Subcutaneous adipose tissue (tissue), 4 donors: ENCODE results near the gene FIBP. TPM values are rescaled to one million over a fixed set of nuclear protein-coding genes. Genes with fewer than 3 reads are reported as not detected.

Source experiments
- CTCF ChIP-seq: fragments of 450-650 bp; IDR thresholded peaks from one replicate; pipeline ENCODE4 v1.5.1; 2016; ENCODE audit warnings: low read depth, mild to moderate bottlenecking, control low read depth, antibody characterized with exemption, moderate library complexity
- total RNA-seq, 4 donors: library from RNA; depleted of rRNA; stranded (reverse); fragments of >200 nt; gene quantifications; one replicate each; pipeline ENCODE4 v1.1.0, GENCODE V29; 2016

The FIBP gene
- total RNA-seq, 4 donors from 2014 or later = 43.8 to 64.2 (median 51.9) TPM

GRCh38 chr11:65894034-65894591 lies 5.8 kb upstream of the FIBP start:
- TF ChIP-seq CTCF = no peak

- no peak for TF ChIP-seq CTCF
Observed at GRCh38 chr11:65892661-65893317, 4.5 kb upstream of the FIBP start.

GRCh38 chr11:65891219-65892136 lies 3.2 kb upstream of the FIBP start:
- TF ChIP-seq CTCF = no peak

- no peak for TF ChIP-seq CTCF
Observed at GRCh38 chr11:65890324-65891218, 2.3 kb upstream of the FIBP start, which contains the start of gene CCDC85B. Gene CCDC85B (plus strand): TSS chr11:65890673. CDS start chr11:65890784, 111 bp downstream.

GRCh38 chr11:65887723-65888162 lies 528 bp downstream of the FIBP start:
- TF ChIP-seq CTCF = no peak

- TF ChIP-seq CTCF = no peak
Observed at GRCh38 chr11:65886826-65887722, 1.2 kb downstream of the FIBP start.
